CD4-positive, alpha-beta T cell treated with Interleukin-4 for 4 hours (primary cell): Measurements from ENCODE around the gene CTCFL.

Source experiments
- DNase-seq: peaks from one replicate; pipeline ENCODE4 v3.0.0-alpha.2; 2020

CTCFL gene

DNA sequence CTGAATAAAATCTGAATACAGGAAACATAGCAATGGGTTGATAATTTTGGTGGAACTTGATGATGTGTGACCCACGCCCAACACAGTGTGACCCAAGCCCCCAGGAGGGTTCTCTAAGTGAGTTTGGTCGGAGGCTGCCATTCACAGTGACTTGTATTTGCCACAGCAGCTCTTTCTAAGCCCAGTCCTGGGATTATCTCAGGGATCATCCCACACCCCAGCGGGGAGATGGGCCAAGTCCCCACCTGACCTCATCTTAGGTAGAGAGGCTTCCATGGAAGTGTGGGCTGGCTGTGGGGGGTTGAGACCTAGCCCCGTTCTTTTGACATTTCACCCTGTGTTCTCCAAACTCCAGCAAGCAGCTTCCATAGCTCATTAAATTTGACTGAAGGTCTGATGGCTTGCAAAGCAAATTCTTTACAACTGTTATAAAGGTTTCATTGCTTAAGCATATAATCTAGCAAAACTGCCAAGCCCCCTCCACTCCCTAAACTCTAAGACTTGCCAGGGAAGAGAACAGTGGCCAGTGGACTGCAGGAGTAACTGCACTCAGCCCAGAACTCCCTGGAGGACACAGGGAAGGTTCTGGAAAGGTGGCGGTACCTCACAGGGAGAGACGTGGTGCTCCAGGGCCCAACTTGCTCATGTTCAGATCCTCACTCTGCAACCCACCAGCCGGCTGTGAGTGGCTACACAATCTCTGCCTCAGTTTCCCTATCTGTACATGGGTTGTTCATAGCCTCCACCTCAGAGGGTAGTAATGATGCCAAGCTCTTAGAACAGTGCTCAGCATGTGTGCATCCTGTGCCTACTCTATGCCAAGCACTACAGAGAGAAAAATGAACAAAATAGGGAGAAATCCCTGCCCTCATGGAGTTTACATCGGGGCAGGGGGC, 35.0 kb upstream of the CTCFL start:
- no peak for DNase-seq

DNA sequence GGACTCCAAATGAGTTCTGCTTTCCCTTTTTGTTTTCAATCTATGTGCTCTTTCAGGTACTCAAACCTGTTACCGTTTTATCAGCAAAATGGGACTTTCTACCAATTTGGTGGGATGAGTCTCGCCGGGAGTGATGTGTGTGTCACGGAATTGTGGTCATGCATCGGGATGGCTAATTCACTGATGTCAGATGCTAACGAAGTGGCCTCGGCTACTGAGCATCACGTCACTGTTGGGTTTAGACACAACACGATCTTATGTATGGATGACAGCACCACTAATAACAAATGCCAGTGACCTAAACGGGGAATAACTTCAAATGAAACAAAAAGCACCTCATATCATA, 34.3 kb upstream of the CTCFL start:
- no peak for DNase-seq

DNA sequence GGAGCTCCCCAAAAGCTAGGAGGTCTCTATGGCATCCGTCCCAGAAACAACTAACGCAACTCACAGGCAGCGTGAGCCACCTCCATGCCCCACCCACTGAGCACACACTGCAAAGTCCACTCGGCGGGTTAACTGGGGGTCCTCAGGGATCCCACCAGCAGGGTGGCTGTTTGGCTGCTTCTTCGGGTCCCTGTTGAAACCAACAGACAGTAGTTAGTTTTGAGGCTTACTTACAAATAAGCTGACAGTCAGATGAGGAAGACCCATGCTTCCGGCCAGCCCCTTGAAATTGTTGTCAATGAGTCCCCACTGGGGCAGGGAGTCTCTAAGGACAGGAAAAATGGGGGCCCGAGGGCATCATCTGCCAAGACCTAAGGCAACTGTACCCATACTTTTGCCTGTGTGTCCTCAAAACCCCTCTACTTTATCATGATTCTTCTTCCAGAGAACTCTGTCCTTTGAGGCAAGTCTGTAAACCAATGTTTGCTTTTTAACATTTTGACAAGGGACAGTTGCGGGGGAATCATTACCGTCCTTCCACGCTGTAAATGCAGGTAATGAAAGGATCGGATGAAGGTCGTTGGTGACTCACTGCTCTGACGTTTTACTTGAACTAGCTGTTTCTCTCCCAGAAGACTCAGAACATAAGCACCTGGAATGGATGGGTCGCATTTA, 33.8 kb upstream of the CTCFL start:
- no peak for DNase-seq

DNA sequence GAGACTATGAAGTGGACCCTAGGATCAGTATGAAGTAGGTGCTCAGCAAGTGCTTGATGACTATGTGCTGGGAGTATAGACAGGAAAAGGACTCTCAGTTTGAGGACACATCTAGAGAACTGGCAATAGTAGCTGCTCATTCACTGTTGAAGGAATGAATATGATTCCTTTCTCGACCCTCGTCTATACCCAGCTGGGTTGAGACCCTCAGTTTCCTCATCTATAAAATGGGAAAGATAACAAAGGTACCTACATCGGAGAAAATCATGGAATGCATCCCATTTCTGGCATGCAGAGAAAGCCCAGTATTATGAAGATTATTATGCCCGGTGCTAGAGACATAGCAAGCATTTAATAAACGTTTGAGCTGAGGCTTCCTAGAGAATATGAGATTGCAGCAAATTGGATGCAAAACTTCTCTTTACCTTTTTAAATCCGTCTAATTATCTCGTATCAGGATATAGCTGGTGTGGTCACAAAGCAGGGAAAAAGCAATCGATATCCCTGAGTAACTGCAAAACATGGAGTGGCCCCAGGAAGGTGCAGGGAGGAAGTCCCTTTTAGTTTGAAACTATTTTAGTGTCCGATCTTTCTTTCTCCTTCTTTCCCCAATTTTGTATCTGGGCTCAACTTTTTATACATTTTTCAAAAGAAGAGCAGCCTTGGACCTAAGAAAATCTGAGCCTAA, 33.1 kb upstream of the CTCFL start:
- no peak for DNase-seq

DNA sequence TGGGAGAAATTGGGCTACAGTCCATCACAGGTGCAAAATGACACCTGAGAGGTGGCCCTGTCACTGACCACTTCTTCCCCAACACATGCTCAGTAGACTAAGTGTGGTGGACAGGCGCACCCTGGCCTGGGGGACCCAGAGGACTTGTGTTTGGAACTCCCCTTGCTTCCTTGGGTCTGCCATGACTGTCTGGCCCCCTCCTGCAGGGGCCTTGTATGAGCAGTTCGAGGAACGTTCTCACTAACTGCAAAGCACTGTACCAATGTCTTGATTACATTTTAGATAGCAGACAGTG, 32.0 kb upstream of the CTCFL start:
- DNase-seq: no peak

DNA sequence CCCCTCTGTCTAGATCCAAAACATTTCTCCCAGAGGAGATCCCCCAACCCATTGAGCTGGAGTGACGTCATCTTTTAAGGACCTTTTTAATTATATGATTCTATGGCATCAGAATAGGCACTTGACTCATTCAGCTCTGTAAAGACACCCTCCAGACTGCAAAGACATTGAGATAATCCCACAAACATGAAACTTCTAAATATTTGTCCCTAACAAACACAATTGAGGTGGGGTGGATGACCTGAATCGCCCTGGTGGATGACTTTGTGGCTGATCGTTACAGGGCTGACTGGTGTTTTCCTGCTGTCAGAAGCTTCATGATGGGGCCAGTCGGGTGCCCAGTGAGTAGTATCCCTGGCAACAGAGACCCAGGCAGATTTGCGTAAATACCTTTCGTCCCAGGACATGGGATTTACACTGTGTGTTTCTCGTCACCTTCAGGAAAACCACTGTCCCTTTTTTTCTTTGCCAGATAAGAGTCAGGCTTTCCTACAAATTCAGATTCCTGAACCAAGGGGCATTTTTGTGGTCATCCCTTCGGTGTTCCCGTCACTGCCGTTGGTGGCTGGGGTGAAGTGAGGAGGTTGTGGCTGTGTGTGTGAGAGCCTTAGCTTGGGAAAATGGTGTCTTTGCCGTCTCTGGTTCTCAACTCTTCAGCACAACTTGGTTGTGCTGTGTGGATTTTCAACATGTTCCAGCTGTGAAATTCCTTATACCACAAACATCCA, 30.7 kb upstream of the CTCFL start:
- no peak for DNase-seq

DNA sequence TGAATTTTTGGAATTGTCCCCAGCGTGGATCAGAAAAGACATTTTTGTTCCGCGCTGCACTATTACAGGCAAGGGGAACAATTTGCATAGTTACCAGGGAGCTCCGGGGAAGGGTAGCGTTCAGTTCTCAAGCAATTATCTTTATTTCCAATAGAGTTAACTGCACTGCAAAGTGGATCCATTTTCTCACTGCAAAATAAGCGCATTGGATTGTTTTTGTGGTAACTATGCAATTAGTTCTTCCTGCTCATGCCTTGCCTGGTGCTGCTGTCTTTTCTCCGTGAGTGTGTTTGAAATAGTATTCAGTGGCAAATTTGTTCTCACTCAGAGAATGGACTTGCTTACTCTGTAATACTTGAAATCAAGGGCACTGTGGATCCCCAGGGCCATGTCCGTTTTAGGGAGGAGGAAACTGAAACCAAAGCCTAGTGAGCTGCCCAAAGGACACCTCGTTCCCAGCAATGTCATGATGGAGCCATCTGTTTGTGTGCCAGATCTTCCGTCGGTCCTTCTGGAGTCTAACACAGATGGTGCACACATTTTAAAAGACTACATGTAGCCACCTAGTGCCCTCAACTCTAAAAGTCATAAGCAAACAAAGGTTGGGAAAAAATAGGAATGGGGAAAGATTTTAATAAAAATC, 28.6 kb upstream of the CTCFL start:
- no peak for DNase-seq

DNA sequence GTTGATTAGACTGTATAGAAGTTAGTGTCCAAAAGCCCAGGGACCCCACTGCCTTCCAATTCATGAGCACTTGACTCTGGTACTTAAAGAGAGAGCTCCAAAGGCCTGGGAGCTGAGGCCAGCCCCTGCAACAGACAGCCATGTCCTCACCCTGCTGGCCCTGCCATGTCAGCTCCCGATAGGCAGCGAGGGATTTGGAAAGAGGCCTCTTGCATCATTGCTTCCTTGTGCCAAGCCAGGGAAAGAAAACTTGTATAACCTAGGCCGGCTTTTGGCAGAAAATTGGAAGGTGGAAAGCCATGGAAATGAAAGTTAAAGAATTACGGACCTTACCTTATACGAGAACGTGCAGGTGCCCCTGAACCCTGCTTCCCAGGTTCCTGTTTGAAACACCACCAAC, 27.5 kb upstream of the CTCFL start:
- no peak for DNase-seq

DNA sequence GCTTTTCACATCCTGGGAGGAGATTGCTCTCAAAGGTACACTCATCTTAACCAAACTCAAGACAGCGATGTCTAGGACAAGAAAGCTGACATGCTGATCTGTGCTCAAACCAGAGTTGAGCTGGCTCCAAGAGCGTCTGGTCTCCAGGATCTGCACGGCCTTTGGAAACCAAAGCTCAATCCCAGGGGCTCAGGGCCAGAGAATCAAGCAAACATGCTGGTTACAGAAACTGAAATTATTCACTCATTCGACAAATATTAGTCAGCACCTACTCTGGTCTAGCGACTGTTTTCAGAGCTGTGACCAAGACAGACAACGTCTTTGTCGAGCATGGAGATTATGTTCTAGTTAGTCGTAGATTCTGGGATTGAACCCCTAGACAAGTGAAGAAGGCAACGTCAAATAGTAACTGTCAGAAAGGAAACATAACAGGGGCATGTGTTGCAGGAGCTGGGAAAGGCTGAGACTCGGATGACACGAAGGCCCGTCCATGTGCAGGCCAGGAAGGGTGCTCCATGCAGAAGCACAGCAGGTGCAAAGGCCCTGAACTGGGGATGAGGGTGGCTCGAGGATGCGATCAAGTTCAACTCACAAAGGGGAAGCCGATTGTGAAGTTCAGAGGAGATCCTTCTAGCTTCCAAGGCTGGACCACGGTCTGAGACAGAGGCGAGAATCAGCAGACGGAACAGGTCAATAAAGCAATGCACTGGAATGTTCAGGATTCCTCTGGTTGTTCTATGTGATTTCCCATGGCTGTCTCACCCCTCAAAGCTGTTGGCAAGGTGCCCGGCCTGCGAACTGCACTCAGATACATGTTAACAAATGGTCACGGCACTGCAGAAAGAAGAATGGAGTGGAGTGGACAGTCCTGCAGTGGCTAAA, 23.5 kb upstream of the CTCFL start:
- DNase-seq: no peak

DNA sequence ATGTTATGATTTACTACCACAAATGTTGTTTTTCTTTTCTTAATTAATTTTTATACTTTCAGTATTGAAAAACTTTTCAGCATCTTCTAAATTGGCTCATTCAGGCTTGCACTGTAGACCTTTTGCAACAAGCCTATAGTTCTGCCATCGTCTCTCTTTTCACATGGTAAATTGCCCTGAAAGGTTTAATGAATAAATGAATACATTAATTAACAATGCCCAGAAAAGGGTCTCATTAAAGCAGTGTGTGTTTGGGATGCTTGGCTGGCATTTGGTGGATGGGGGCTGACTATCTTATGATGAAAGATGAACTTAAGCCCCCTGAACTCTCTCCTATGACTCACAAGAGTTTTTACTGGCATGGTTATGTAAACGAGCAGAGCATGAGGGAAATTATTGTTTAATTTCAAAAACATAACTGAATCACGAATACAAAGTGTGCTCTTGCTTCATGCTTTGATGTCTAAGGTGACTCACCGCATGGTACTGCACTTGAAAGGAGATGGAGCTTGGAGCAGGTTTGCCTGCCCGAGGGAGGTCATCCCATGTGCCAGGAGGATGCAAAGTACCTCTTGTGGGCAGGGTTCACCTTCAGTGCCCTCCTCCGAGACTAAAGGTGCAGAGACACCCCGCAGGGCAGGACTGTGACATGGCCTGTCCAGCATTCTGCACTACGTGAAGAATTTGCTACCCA, 22.2 kb upstream of the CTCFL start:
- DNase-seq: no peak

DNA sequence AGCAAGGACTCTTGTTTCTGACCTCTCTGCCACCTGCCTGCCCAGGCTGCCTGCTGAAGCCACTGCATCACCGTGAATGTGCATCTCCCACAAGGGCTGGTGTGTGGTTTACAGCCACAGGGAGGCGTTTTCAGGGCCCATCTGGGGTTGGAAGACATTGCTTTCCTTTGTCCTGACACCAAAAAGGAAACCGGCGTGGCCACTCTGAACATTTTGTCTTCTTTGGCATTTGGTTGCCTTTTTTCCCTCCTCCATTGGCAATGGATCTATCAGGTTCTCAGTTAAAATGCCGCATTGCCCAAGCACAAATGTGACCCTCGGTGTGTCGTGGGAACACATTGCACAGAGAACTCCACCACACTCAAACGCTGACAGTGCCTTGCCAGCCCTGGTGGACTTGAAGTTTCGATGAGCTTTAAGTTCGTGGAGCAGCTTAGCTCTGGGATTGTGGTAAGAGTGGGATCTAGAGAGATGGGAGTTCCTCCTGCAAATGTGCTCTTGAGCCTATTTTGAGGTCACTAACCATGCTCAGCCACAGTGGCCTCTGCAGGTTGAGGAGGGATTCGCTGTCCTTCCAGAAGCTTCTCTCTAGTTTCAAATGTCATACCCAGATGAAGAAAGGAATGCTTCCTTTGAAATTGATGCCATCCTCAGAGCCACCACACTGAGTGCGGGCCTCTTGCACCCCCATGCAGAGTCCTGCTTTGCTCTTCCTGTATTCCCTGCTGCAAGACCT, 21.2 kb upstream of the CTCFL start:
- no peak for DNase-seq

DNA sequence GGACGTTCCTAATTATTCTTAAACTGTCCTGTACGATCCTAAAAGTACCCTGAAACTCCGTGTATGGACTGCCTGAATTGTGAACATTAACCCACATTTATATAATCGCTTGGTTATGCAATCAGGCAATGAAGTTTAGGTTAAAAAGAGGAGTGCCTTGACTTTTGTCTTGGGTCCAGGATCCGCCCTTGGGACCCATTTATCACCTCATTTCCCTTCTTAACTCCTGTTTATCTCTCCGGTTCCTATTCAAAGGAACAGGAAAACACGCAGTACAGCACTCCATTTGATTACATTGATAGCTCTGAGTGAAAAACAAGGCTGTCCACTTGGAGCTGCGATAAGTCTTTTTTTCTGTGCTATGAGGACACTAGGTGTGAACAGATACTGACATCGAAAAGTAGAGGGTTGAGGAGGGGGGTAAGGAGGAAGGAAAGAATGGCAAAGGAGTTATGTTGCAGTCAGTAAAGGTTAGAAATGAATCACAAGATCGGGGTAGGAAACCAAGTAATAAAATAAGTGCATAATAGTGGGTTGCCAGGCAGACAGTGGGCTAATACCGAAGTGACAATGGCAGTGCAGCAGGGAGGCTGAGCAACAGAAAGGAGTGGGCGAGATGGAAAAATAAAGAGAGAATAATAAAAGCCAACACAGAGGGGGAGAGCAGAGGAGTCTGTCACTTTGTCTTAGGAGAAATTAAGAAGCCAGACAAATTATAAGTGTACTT, 20.1 kb upstream of the CTCFL start:
- no peak for DNase-seq

DNA sequence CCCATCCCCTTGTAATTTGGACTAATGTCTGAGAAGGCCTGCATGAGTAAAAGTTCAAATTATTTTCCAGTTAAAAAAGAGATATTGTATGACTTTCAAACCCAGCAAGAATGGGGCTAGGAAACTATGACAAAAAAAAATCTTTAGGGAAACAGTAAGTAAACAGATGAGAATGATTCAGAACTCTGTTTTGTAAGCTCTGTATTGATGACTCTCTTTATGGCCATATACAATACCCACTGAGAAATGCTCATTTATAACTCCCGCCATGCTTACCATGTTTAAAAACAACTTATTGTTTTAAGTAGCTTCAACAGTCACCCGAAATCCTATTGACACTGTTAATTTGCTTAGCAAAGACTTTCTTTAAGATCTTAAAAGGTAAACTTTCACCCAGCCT, 18.8 kb upstream of the CTCFL start:
- no peak for DNase-seq

DNA sequence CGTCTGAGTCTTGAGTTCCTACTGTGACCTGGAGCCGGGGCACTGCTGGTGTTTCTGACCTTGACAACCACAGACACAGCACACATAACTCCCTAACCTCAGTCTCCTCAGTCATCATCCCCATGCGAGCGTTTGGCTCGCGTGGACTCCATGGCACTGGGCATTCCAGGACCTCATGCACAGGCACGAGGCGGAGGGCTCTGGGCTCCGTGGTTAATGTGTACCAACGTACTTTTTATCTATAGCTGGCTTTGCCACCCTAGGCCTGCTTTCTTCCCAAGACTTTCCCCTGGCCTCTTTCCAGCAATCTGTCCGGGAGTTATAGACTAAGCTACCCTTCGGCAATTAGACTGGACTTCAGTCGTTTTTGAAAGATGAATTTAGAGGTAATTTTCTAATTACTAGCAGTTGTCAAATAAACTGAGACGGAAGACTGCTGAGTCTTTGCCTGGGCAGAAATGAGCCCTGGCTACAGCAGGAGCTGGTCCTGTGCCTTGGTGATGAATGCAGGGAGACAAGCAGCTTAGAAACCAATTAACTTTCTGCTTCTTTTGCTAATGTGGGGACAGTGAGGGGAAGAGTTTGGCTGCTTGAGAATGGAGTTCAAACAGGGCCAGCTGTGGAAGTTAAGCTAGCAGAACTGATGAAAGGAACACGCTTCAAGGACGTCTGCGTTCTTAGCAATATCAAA, 16.1 kb upstream of the CTCFL start:
- DNase-seq: no peak

DNA sequence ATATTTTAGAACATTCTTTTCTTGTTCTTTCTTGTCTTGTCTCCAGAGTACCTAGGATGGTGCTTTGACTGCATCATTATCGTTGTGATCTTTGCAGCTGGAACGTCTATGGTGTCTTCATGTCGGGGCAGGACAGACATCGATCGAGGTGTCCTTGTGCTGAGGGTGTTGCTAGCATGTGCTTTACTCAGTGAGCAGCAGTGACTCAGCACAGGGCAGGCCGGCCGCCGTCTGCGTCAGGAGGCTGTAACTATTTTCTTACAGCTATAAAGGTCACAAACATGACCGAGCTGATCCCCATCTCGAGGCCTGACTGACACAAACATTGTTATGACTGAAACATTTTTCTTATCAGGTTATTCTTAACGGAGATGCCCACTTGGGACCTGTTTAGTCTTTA, 14.9 kb upstream of the CTCFL start:
- no peak for DNase-seq

DNA sequence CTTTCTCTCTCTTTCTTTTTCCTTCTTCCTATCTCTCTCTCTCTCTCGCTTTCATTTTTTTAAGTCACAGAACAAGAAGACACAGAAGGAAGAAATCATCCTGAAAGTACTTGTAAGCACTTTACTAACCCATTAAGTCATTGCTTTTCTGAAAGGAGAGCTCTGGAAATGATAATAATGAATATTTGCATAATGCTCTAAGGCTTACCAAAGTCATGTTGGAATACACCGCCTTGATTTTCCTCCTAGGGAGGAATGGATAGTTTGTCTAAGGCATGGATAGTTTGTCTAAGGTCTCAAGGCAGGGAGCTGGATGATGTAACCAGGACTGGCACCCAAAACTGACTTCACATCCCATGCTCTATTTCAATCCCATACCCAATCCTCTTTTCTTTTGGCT, 12.9 kb upstream of the CTCFL start:
- no peak for DNase-seq

DNA sequence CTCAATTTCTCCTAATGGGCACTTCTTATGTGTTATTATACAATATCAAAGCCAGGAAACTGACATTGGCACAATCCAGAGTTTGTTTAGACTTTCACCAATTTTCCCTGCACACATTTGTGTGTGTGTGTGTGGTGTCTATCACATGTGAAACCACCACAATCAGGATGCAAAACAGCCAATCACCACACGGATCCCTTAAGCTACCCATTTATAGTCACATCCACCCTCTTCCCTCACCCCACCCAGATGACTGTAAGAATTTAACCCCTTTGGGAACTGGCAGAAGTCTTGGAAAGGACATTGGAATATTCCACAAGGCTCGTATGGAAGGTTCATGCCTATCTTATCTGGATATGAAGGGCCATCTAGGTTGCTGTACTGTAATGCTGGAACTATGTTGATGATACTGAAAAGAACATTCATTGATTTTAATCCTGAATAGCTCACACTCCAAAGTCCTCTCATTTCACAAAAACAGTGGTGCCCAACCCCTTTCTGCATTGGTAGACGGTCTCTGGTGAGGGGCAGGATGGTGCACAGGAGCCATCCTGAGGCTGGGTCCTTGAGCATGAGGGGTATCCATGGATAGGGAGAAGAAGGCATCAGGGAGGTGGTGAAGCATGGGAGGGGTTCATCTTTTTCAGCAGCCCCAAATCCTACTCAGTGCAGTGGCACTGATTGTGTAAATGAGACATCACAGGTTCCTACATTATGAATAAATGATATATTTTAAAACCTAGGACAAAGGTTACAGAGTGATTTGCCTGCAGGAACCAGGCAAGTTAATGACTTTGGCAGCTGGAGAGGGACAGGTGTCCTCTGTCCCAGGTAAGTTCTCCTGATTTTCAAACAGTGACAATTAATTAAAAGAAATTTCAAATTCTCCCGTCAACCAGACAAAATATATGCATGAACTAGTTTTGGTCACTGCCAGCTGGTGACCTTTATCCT, 12.1 kb upstream of the CTCFL start:
- no peak for DNase-seq

DNA sequence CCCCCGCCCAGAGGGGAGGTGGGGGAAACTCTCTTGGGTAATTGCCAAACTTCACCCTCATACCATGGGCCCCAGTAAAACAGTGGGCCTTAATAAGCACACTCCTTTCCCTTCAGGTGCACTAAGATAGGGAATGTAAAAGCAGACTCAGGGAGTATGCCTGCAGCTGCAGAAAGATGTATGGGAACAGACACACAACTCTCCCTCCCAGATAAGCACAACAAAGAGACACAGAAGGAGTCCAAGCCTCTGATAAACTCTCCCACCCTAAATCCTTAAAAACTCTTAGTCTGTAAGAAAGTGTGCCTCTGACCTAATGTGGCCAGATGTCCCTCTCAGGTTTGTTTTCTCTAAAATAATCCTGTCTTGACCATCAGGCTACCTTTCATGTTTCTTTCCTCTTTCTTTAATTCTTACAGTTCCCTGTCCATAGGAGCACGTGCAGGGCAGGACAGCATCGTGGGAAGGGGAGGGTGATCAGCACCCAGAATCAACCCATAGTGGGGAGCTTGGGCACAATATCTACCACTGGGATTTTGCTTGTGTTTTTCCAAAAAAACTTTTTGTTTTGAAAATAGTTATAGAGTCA, 11.3 kb upstream of the CTCFL start:
- no peak for DNase-seq
